ENCODE data around the gene GTF2F1. TPM values are rescaled to one million over a fixed set of nuclear protein-coding genes. Genes with fewer than 3 reads are reported as not detected.

The GTF2F1 gene
- total and polyA plus RNA-seq, 9 of the 15 experiments (the other 6 are each of a cell fraction or from before 2014, with no cell fraction given): 4.7 to 75.4 (median 68.4) TPM

GRCh38 chr19:6373096-6373812 is 19.7 kb downstream of the GTF2F1 start (continued):
- TF ChIP-seq NKRF (IDR thresholded peaks at IDR 0.05; ENCODE audit: borderline replicate concordance) (peak; percentile 57; the same call in 1 of the 2 replicates), CREM (IDR thresholded peaks at IDR 0.05; ENCODE audit: low read depth) (peak; percentile 82), KDM1A (IDR thresholded peaks at IDR 0.05) (peak in 1 of 2 experiments; percentile 18; a peak in 1 of 4 replicates), ZFX (CRISPR knock-in tag; IDR thresholded peaks at IDR 0.05) (peak; percentile 58), ZNF695 (CRISPR knock-in tag; IDR thresholded peaks at IDR 0.05) (no peak), SUPT5H (IDR thresholded peaks at IDR 0.05) (0 out of 2 replicates have a peak, but pooled peaks have one; percentile 39), MXI1 (IDR thresholded peaks at IDR 0.05; ENCODE audit: low read depth, low read length) (peak; percentile 41; the same call in 1 of the 2 replicates), DPF2 (IDR thresholded peaks at IDR 0.05) (peak; percentile 29; the same call in 1 of the 2 replicates), ETV1 (tag; conservative IDR thresholded peaks at IDR 0.05; ENCODE audit: low read depth) (no peak), SIN3A (IDR thresholded peaks at IDR 0.05; ENCODE audit: borderline replicate concordance in 2 of 2, control insufficient read depth in 1 of 2, low read depth in 2 of 2, low read length in 2 of 2) (peak in 1 of 2 experiments; percentile 25; a peak in 2 of 4 replicates), HNRNPK (IDR thresholded peaks at IDR 0.05; ENCODE audit: low read depth, low read length, poor library complexity, severe bottlenecking) (no peak)
- TF ChIP-seq, protein P1, sequence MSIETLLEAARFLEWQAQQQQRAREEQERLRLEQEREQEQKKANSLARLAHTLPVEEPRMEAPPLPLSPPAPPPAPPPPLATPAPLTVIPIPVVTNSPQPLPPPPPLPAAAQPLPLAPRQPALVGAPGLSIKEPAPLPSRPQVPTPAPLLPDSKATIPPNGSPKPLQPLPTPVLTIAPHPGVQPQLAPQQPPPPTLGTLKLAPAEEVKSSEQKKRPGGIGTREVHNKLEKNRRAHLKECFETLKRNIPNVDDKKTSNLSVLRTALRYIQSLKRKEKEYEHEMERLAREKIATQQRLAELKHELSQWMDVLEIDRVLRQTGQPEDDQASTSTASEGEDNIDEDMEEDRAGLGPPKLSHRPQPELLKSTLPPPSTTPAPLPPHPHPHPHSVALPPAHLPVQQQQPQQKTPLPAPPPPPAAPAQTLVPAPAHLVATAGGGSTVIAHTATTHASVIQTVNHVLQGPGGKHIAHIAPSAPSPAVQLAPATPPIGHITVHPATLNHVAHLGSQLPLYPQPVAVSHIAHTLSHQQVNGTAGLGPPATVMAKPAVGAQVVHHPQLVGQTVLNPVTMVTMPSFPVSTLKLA (conservative IDR thresholded peaks at IDR 0.05): peak; percentile 61 to 74

Data from K562 (cell line).